Left lung (tissue), 10 donors: ENCODE measurements around the gene BTRC. TPM values are rescaled to one million over a fixed set of nuclear protein-coding genes. Genes with fewer than 3 reads are reported as not detected.
"Not testable (repeated sequence)": the region's sequence is repeated elsewhere in the genome, so short reads cannot be mapped to it uniquely, and the experiment has no call there.

Source experiments
- ATAC-seq: fragments of 200-7000 bp; cut with Tn5 transposase; one replicate; pipeline ENCODE4 v1.9.1; 2020; ENCODE audit warnings: moderate library complexity
- DNase-seq, 4 donors: peaks; one replicate each; pipeline ENCODE4 v3.0.0-alpha.2; 2013 to 2020
- H3K27ac ChIP-seq, 2 donors: fragments of 200-600 bp; sonication (generic) in 1 of 2; one replicate each; pipeline versions ENCODE4 v1.5.0 to v1.8.0; 2020 to 2021
- H3K27me3 ChIP-seq, 2 donors: fragments of 200-600 bp; sonication (generic) in 1 of 2; one replicate each; pipeline versions ENCODE4 v1.5.0 to v1.8.0; 2020 to 2021
- H3K36me3 ChIP-seq, 2 donors: fragments of 200-600 bp; sonication (generic) in 1 of 2; one replicate each; pipeline versions ENCODE4 v1.5.0 to v1.8.0; 2020 to 2021
- H3K4me1 ChIP-seq, 2 donors: fragments of 200-600 bp; one replicate each; pipeline ENCODE4 v1.8.0; 2021
- H3K4me3 ChIP-seq, 2 donors: fragments of 200-600 bp; sonication (generic) in 1 of 2; one replicate each; pipeline versions ENCODE4 v1.5.0 to v1.8.0; 2020 to 2021; ENCODE audit warnings: mild to moderate bottlenecking in 1 of 2
- H3K9me3 ChIP-seq, 2 donors: fragments of 200-600 bp; sonication (generic) in 1 of 2; one replicate each; pipeline versions ENCODE4 v1.5.0 to v1.8.0; 2020 to 2021
- intact Hi-C, 2 donors: fragments of 100-400 bp; cut with DNase I; formaldehyde crosslinking; loops; one replicate each; pipeline versions ENCODE4 v1.11.2 to v1.14.2; 2022
- polyA plus RNA-seq, 6 donors: library from polyadenylated mRNA; unstranded; fragments of 120-200 nt; gene quantifications; one replicate each; pipeline ENCODE4 v1.2.1, GENCODE V29; 2013; ENCODE audit not compliant: insufficient read length in 6 of 6
- total RNA-seq, 2 donors: library from RNA; stranded (reverse); fragmentation: NEBNext Ultra II Directional; extraction: Animal tissue kit (Norgen Biotek cat#: 25700); gene quantifications; one replicate each; pipeline ENCODE4 v1.2.1, GENCODE V29; 2021
- TF ChIP-seq, protein P1 (sequence below), 2 donors: fragments of 200-600 bp; sonication (generic) in 1 of 2; IDR thresholded peaks; one replicate each; pipeline versions ENCODE4 v1.5.0 to v1.8.0; 2021; ENCODE audit warnings: antibody characterized with exemption in 2 of 2
- donor health status: DM: no; HTN: yes; CAD: no.
- donor health status: DM: no; HTN: no; CAD: no.

Gene BTRC
- total and polyA plus RNA-seq, 8 donors: 16.8 to 28.7 (median 25.1) TPM

DNA sequence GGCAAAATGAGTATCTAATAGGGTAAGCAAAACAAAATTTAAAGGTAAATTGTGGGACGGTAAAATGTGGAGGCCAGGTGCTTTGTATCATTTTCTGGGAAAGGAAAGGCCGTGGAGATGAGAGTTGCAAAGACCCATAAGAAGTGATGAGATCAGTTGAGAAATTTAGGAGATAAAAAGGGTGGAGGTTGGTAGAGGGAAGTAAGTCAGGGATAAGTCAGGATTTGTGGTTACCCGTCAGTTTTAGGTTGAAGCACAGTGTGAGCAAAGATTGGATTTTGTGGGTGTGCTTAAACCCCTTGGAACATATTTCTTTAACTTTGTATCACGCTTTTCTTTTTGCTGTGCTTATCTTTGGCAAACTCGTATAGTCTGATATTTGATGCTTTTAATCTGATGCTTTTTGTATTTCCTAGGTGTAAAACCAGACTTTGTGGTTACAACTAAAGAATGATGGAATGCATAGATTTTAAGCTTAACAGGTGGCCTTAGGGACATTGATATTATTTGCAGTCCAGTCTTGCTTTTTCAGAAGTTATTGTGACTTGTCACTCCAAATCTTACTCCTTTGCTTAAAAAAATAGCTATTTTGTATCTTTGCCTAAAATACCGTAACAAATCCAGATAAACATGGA, 1.2 kb downstream of the BTRC start:
- Histone ChIP-seq H3K4me3 (peak overlapping the region; percentile 91 to 97), H3K27me3 (peaks cover 0 to 11% of the 10 kb centered on the region in 2 donors), H3K9me3 (no peaks in the 10 kb centered on the region), H3K4me1 (peaks cover 0 to 16% of the 10 kb centered on the region in 2 donors), H3K36me3 (no peaks in the 10 kb centered on the region), H3K27ac (peak overlapping the region in 1 of 2 donors; percentile 81)
- intact Hi-C loops: no loop called here
- ATAC-seq: no peak
- TF ChIP-seq, protein P1, sequence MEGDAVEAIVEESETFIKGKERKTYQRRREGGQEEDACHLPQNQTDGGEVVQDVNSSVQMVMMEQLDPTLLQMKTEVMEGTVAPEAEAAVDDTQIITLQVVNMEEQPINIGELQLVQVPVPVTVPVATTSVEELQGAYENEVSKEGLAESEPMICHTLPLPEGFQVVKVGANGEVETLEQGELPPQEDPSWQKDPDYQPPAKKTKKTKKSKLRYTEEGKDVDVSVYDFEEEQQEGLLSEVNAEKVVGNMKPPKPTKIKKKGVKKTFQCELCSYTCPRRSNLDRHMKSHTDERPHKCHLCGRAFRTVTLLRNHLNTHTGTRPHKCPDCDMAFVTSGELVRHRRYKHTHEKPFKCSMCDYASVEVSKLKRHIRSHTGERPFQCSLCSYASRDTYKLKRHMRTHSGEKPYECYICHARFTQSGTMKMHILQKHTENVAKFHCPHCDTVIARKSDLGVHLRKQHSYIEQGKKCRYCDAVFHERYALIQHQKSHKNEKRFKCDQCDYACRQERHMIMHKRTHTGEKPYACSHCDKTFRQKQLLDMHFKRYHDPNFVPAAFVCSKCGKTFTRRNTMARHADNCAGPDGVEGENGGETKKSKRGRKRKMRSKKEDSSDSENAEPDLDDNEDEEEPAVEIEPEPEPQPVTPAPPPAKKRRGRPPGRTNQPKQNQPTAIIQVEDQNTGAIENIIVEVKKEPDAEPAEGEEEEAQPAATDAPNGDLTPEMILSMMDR (IDR thresholded peaks at IDR 0.05): no peak
- no peak for DNase-seq

DNA sequence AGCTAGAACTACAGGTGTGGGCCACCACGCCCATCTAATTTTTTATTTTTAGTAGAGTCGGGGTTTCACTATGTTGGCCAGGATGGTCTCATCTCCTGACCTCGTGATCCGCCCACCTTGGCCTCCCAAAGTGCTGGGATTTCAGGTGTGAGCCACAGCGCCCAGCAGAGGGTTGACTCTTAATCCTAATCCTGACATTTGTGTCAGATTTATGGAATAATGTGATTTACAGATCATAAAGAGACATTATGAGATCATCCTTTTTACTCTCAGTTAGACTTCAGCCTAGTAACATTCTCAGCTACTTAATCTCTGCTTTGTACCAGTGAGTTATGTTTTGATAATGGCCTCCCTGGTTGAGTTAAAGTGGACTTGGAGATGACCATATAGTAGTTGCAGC, 2.2 kb downstream of the BTRC start:
- H3K4me3 ChIP-seq: no peak overlapping the region
- no peaks in the 10 kb centered on the region for H3K36me3 ChIP-seq
- TF ChIP-seq, protein P1 (IDR thresholded peaks at IDR 0.05): no peak
- H3K4me1 ChIP-seq: peaks cover 0 to 16% of the 10 kb centered on the region in 2 donors
- no peak for ATAC-seq
- no peaks in the 10 kb centered on the region for H3K9me3 ChIP-seq
- intact Hi-C loops: no loop called here
- no peak overlapping the region for H3K27ac ChIP-seq
- peaks cover 0 to 3% of the 10 kb centered on the region in 2 donors for H3K27me3 ChIP-seq
- DNase-seq: no peak

DNA sequence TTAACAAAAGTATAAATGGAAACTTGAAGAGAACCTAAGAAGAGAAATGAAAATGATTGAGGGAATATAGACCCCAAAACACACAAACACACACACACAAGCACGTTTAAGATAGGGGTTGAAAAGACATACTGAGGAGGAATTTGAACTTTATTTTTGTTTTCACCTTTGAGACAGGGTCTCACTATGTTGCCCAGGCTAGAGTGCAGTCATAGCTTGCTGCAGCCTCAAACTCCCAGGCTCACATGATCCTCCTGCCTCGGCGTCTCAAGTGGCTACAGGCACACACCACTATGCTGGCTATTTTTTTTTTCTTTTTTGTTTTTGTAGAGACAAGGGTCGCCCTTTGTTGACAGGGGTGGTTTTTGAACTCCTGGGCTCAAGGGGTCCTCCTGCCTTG, 4.0 kb downstream of the BTRC start:
- DNase-seq (no peak), ATAC-seq (no peak)
- H3K4me3 ChIP-seq: no peak overlapping the region
- H3K9me3 ChIP-seq: no peaks in the 10 kb centered on the region
- H3K27me3 ChIP-seq: no peaks in the 10 kb centered on the region
- H3K4me1 ChIP-seq: peaks cover 0 to 16% of the 10 kb centered on the region in 2 donors
- TF ChIP-seq, protein P1 (IDR thresholded peaks at IDR 0.05): no peak
- intact Hi-C loops: no loop called here
- peaks cover 0 to 4% of the 10 kb centered on the region in 2 donors for H3K36me3 ChIP-seq
- H3K27ac ChIP-seq: no peak overlapping the region

DNA sequence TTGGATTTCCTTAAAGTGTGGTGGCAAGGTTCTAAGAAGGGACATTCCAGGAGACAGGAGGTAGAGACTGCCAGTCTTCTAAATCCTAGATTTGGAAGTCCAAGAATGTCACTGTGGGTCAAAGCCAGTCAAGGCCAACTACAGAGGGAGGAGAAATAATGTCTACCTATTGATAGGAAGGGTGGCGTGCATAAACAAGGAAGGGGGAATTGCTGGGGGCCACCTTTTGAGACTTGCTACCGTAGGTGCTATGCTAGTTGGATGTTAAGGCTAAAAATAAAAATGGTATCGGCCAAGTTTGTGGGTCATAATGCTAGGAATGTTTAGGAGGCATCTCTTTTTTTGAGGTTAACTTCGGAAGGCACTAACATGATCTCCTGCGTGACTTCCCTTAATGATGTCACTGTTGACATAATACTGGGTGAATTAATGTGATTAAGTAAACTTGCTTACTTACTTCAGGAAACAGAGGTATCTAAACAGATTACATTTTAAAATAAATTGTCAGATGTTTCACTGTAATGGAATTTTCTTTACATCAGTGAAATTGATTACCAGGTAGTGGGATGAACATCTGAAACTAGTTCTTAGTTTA, 4.8 kb downstream of the BTRC start:
- H3K27me3 ChIP-seq: no peaks in the 10 kb centered on the region
- peaks cover 0 to 4% of the 10 kb centered on the region in 2 donors for H3K36me3 ChIP-seq
- H3K4me1 ChIP-seq: peaks cover 0 to 11% of the 10 kb centered on the region in 2 donors
- no peak for DNase-seq
- no peaks in the 10 kb centered on the region for H3K9me3 ChIP-seq
- intact Hi-C loops: no loop called here
- H3K27ac ChIP-seq: no peak overlapping the region
- TF ChIP-seq, protein P1 (IDR thresholded peaks at IDR 0.05): no peak
- H3K4me3 ChIP-seq: no peak overlapping the region
- ATAC-seq: no peak

DNA sequence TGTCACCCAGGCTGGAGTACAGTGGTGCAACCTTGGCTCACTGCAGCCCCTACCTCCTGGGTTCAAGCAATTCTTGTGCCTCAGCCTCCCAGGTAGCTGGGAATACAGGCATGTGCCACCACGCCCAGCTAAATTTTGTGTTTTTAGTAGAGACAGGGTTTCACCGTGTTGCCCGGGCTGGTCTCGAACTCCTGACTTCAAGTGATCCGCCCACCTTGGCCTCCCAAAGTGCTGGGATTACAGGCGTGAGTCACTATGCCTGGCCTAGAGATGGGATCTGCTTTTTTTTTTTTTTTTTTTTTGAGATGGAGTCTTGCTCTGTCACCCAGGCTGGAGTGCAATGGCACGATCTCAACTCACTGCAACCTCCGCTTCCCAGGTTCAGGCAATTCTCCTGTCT, 6.1 kb downstream of the BTRC start:
- H3K27me3 ChIP-seq, H3K9me3 ChIP-seq, intact Hi-C loops, DNase-seq, H3K36me3 ChIP-seq, H3K27ac ChIP-seq, ATAC-seq, H3K4me1 ChIP-seq, H3K4me3 ChIP-seq: not testable (repeated sequence)

DNA sequence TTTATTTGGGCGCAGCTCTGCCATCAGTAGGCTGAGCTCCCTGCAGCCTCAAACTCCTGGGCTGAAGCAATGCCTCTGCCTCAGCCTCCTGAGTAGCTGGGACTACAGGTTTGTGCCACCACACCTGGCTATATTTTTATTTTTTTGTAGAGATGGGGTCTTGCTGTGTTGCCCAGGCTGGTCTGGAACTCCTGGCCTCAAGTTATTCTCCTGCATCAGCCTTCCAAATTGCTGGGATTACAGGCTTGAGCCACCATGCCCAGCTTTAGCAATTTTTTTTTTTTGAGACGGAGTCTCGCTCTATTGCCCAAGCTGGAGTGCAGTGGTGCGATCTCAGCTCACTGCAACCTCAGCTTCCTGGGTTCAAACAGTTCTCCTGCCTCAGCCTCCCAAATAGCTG, 6.9 kb downstream of the BTRC start:
- H3K27me3 ChIP-seq, intact Hi-C loops, H3K36me3 ChIP-seq, H3K27ac ChIP-seq, DNase-seq, H3K4me1 ChIP-seq, H3K9me3 ChIP-seq, H3K4me3 ChIP-seq, ATAC-seq: not testable (repeated sequence)
